Endothelial cell of umbilical vein (primary cell): ENCODE results near the gene MRAS.

Source experiments
- CTCF ChIP-seq, 2 donors: IDR thresholded peaks; 1 replicate in 1 of 2; 2 replicates in 1 of 2; pipeline ENCODE4 v1.5.1; 2011; ENCODE audit warnings: low read length in 2 of 2, mild to moderate bottlenecking in 2 of 2, moderate library complexity in 2 of 2, control low read depth in 1 of 2, inconsistent platforms in 1 of 2, low read depth in 1 of 2; ENCODE audit not compliant: insufficient read depth in 1 of 2; ENCODE audit errors: extremely low read depth in 1 of 2
- EZH2 ChIP-seq: IDR thresholded peaks from 2 replicates; pipeline ENCODE4 v1.6.1; 2012; ENCODE audit warnings: borderline replicate concordance, low read depth, mild to moderate bottlenecking, moderate library complexity, low read length, inconsistent platforms; ENCODE audit not compliant: severe bottlenecking
- FOS ChIP-seq: IDR thresholded peaks from 2 replicates; pipeline ENCODE4 v1.6.1; 2011; ENCODE audit warnings: mild to moderate bottlenecking, low read length, moderate library complexity, borderline replicate concordance; ENCODE audit not compliant: insufficient read depth
- POLR2A ChIP-seq: IDR thresholded peaks from 2 replicates; pipeline ENCODE4 v1.6.1; 2012; ENCODE audit warnings: low read depth, mild to moderate bottlenecking, control low read depth, low read length
- POLR2AphosphoS5 ChIP-seq: IDR thresholded peaks from 2 replicates; pipeline ENCODE4 v1.6.1; 2012; ENCODE audit warnings: low read depth, mild to moderate bottlenecking, control low read depth, low read length, moderate library complexity; ENCODE audit not compliant: insufficient read depth

GRCh38 chr3:138377804-138378203 lies 29.4 kb downstream of the MRAS start:
- no peak for TF ChIP-seq CTCF (IDR thresholded peaks at IDR 0.05; ENCODE audit: extremely low read depth in 1 of 2, insufficient read depth in 1 of 2, low read depth in 1 of 2, low read length in 2 of 2)
- no peak for TF ChIP-seq POLR2AphosphoS5
- TF ChIP-seq EZH2, result no peak
- no peak for TF ChIP-seq POLR2A
- TF ChIP-seq FOS, result no peak
